Gastrocnemius medialis (tissue), 4 donors: ENCODE measurements around the gene HABP4.

Experiments
- POLR2A ChIP-seq, 2 donors: fragments of 450-650 bp; IDR thresholded peaks; one replicate each; pipeline ENCODE4 v1.6.1; 2017; ENCODE audit warnings: antibody characterized with exemption in 2 of 2, mild to moderate bottlenecking in 2 of 2, moderate library complexity in 2 of 2
- TF ChIP-seq, protein P1 (sequence below), 5 experiments: fragments of 450-650 bp in 3 of 5; fragments of 200-600 bp in 2 of 5; sonication (generic) in 2 of 5; IDR thresholded peaks in 4 of 5; conservative IDR thresholded peaks in 1 of 5; 1 replicate in 4 of 5; 2 replicates in 1 of 5; pipeline ENCODE4 v1.5.1; 2016 to 2019; ENCODE audit warnings: antibody characterized with exemption in 5 of 5, mild to moderate bottlenecking in 3 of 5, moderate library complexity in 3 of 5

DNA sequence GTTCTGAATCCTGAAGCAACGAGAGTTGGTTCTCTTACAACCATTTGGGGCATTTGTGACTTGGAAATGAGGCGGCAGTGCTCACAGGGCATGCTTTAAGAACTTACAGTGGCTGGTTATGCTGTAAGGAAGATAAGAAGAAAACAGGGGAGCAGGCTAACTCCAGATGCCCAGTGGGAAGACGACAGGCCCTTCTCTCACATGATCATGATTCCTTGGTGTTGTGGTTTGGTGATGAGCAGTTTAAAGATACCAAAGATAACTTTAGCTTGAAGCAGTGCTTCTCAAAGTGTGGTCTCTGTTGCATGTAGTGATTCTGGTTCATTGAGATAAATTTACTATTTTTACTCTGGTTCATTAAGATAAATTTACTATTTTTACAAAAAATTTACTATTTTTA is 2.6 kb upstream of the HABP4 start:
- TF ChIP-seq, protein P1, sequence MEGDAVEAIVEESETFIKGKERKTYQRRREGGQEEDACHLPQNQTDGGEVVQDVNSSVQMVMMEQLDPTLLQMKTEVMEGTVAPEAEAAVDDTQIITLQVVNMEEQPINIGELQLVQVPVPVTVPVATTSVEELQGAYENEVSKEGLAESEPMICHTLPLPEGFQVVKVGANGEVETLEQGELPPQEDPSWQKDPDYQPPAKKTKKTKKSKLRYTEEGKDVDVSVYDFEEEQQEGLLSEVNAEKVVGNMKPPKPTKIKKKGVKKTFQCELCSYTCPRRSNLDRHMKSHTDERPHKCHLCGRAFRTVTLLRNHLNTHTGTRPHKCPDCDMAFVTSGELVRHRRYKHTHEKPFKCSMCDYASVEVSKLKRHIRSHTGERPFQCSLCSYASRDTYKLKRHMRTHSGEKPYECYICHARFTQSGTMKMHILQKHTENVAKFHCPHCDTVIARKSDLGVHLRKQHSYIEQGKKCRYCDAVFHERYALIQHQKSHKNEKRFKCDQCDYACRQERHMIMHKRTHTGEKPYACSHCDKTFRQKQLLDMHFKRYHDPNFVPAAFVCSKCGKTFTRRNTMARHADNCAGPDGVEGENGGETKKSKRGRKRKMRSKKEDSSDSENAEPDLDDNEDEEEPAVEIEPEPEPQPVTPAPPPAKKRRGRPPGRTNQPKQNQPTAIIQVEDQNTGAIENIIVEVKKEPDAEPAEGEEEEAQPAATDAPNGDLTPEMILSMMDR (IDR thresholded peaks at IDR 0.05 in 4 of 5, conservative IDR thresholded peaks at IDR 0.05 in 1 of 5): no peak
- TF ChIP-seq POLR2A (IDR thresholded peaks at IDR 0.05): no peak
